Kidney (tissue), 14 donors: Measurements from ENCODE around the gene PTX3. TPM values are rescaled to one million over a fixed set of nuclear protein-coding genes. Genes with fewer than 3 reads are reported as not detected.

Source experiments
- DNase-seq, 5 donors: peaks; one replicate each; pipeline ENCODE4 v3.0.0-alpha.2; 2013 to 2020
- FAIRE-seq: peaks from 2 replicates; lab custom pipeline; 2012; peaks lifted over from hg19 to GRCh38; lab: Jason Lieb, UNC
- H3K27ac ChIP-seq, 2 donors: one replicate each; pipeline ENCODE4 v1.7.0; 2013; ENCODE audit warnings: low read depth in 2 of 2, low read length in 2 of 2, inconsistent platforms in 1 of 2
- H3K27me3 ChIP-seq: one replicate; pipeline ENCODE4 v1.7.1; 2013; ENCODE audit warnings: low read length, inconsistent platforms; ENCODE audit not compliant: control insufficient read depth, insufficient read depth
- H3K36me3 ChIP-seq, 3 donors: one replicate each; pipeline versions ENCODE4 v1.7.0 to v1.7.1; 2013; ENCODE audit warnings: low read length in 3 of 3, control low read depth in 1 of 3, inconsistent platforms in 1 of 3; ENCODE audit not compliant: insufficient read depth in 3 of 3, control insufficient read depth in 2 of 3
- H3K4me1 ChIP-seq, 3 donors: one replicate each; pipeline versions ENCODE4 v1.7.0 to v1.7.1; 2013; ENCODE audit warnings: low read length in 3 of 3, inconsistent platforms in 1 of 3, low read depth in 1 of 3; ENCODE audit not compliant: control insufficient read depth in 2 of 3, insufficient read depth in 2 of 3
- H3K4me3 ChIP-seq, 3 donors: one replicate each; pipeline versions ENCODE4 v1.7.0 to v1.8.1; 2013; ENCODE audit warnings: low read length in 3 of 3, control low read depth in 1 of 3, inconsistent platforms in 1 of 3
- H3K9ac ChIP-seq, 3 donors: one replicate each; pipeline versions ENCODE4 v1.7.0 to v1.7.1; 2013; ENCODE audit warnings: low read length in 3 of 3, control low read depth in 1 of 3, inconsistent platforms in 1 of 3
- H3K9me3 ChIP-seq, 3 donors: one replicate each; pipeline versions ENCODE4 v1.7.0 to v1.7.1; 2013; ENCODE audit warnings: low read length in 3 of 3, control low read depth in 1 of 3, inconsistent platforms in 1 of 3; ENCODE audit not compliant: control insufficient read depth in 2 of 3, insufficient read depth in 1 of 3
- CTCF ChIP-seq: IDR thresholded peaks from 3 replicates; pipeline ENCODE4 v1.5.1; 2012; ENCODE audit warnings: mild to moderate bottlenecking, moderate library complexity, borderline replicate concordance; ENCODE audit not compliant: insufficient read depth; ENCODE audit errors: extremely low read depth
- intact Hi-C: fragments of 100-400 bp; cut with DNase I; formaldehyde crosslinking; loops from one replicate; pipeline ENCODE4 v1.11.1; 2022
- polyA plus RNA-seq: library from polyadenylated mRNA; stranded (reverse); fragments of 350-450 nt; fragmentation: Illumina TruSeq; extraction: RNeasy Lipid Tissue Mini Kit (QIAGEN cat#74804); gene quantifications from one replicate; pipeline ENCODE4 v1.2.3, GENCODE V29; 2014; ENCODE audit warnings: low read depth, low replicate concordance; ENCODE audit not compliant: insufficient read depth
- total RNA-seq: library from RNA; stranded (reverse); fragmentation: NEBNext Ultra II Directional; extraction: Animal tissue kit (Norgen Biotek cat#: 25700); gene quantifications from one replicate; pipeline ENCODE4 v1.2.1, GENCODE V29; 2021
- donor health status: control.
- donor health status: control.
- donor health status: control.
- donor health status: control.
- donor health status: control.
- donor health status: DM: yes; HTN: yes; CAD: no.
- donor health status: Normal renal cell carcinoma (clear cell type).

The PTX3 gene
- total and polyA plus RNA-seq, 2 donors from 2014 or later = 0.45 to 2.7 TPM

GRCh38 chr3:157441102-157441624, 4.5 kb downstream of the PTX3 start:
- Histone ChIP-seq H3K27ac (no peak overlapping the region), H3K9me3 (no peaks in the 10 kb centered on the region), H3K4me1 (peaks cover 0 to 9% (median 3%) of the 10 kb centered on the region in 3 donors), H3K27me3 (no peaks in the 10 kb centered on the region), H3K36me3 (no peaks in the 10 kb centered on the region), H3K9ac (no peak overlapping the region), H3K4me3 (no peak overlapping the region)
- intact Hi-C loops = no loop called here
- DNase-seq = no peak
- TF ChIP-seq CTCF = no peak
- no peak for FAIRE-seq

- Histone ChIP-seq H3K9me3 (no peaks in the 10 kb centered on the region), H3K36me3 (no peaks in the 10 kb centered on the region), H3K27me3 (no peaks in the 10 kb centered on the region), H3K4me3 (no peak overlapping the region), H3K4me1 (peaks cover 0 to 3% (median 0%) of the 10 kb centered on the region in 3 donors), H3K27ac (no peak overlapping the region), H3K9ac (no peak overlapping the region)
- intact Hi-C loops = no loop called here
- TF ChIP-seq CTCF = no peak
- FAIRE-seq (no peak), DNase-seq (no peak)
Observed at GRCh38 chr3:157442729-157443128, 6.1 kb downstream of the PTX3 start.

GRCh38 chr3:157443905-157444796, 7.5 kb downstream of the PTX3 start:
- no peak for FAIRE-seq
- Histone ChIP-seq H3K9ac (no peak overlapping the region), H3K9me3 (no peaks in the 10 kb centered on the region), H3K27ac (no peak overlapping the region), H3K27me3 (no peaks in the 10 kb centered on the region), H3K4me3 (no peak overlapping the region), H3K4me1 (no peaks in the 10 kb centered on the region), H3K36me3 (no peaks in the 10 kb centered on the region)
- no peak for TF ChIP-seq CTCF
- intact Hi-C loops = no loop called here
- DNase-seq = no peak
